DND-41 (cell line): ENCODE results near the gene RNF39.

Experiments
- ATAC-seq: fragments of 200-7000 bp; cut with Tn5 transposase; 3 replicates; pipeline ENCODE4 v1.9.1; 2021; ENCODE audit warnings: low read depth; ENCODE audit not compliant: insufficient read depth
- DNase-seq: peaks from one replicate; pipeline ENCODE4 v3.0.0-alpha.2; 2020
- H2AFZ ChIP-seq: 2 replicates; pipeline ENCODE4 v1.6.0; 2012; ENCODE audit warnings: low read depth, low read length
- H3K27ac ChIP-seq: 2 replicates; pipeline ENCODE4 v1.5.1; 2012; ENCODE audit warnings: low read length, inconsistent platforms
- H3K27me3 ChIP-seq: fragments of 200-600 bp; sonication (generic); 2 replicates; pipeline ENCODE4 v1.6.0; 2012; ENCODE audit warnings: low read length, mild to moderate bottlenecking, inconsistent platforms; ENCODE audit not compliant: insufficient read depth, poor library complexity
- H3K36me3 ChIP-seq: 2 replicates; pipeline ENCODE4 v1.5.1; 2012; ENCODE audit warnings: low read length, inconsistent platforms; ENCODE audit not compliant: insufficient read depth
- H3K4me1 ChIP-seq: 2 replicates; pipeline ENCODE4 v1.5.1; 2012; ENCODE audit warnings: mild to moderate bottlenecking, low read length; ENCODE audit not compliant: insufficient read depth
- H3K4me2 ChIP-seq: 2 replicates; pipeline ENCODE4 v1.6.0; 2012; ENCODE audit warnings: mild to moderate bottlenecking, moderate library complexity, low read length, inconsistent platforms; ENCODE audit not compliant: insufficient read depth
- H3K4me3 ChIP-seq, 2 experiments: fragments of 200-600 bp in 1 of 2; shearing (Covaris generic) in 1 of 2; 2 replicates each; pipeline ENCODE4 v1.5.1; 2012 to 2016; ENCODE audit warnings: inconsistent platforms in 2 of 2, low read length in 2 of 2, mild to moderate bottlenecking in 2 of 2, low read depth in 1 of 2, moderate library complexity in 1 of 2
- H3K79me2 ChIP-seq: 2 replicates; pipeline ENCODE4 v1.6.0; 2012; ENCODE audit warnings: low read length, inconsistent platforms; ENCODE audit not compliant: insufficient read depth
- H3K9ac ChIP-seq: 2 replicates; pipeline ENCODE4 v1.6.0; 2012; ENCODE audit warnings: low read depth, mild to moderate bottlenecking, inconsistent platforms, low read length, moderate library complexity
- H3K9me3 ChIP-seq: 2 replicates; pipeline ENCODE4 v1.5.1; 2012; ENCODE audit warnings: low read length, moderate library complexity, mild to moderate bottlenecking, inconsistent platforms; ENCODE audit not compliant: insufficient read depth, severe bottlenecking
- H4K20me1 ChIP-seq: 2 replicates; pipeline ENCODE4 v1.6.0; 2012; ENCODE audit warnings: low read length; ENCODE audit not compliant: insufficient read depth
- EZH2 ChIP-seq: IDR thresholded peaks from 3 replicates; pipeline ENCODE4 v1.6.1; 2012; ENCODE audit warnings: borderline replicate concordance, low read depth, mild to moderate bottlenecking, moderate library complexity, low read length, inconsistent platforms; ENCODE audit not compliant: severe bottlenecking
- TF ChIP-seq, protein P1 (sequence below): IDR thresholded peaks from 2 replicates; pipeline ENCODE4 v1.5.1; 2012; ENCODE audit warnings: borderline replicate concordance, low read length, moderate library complexity, mild to moderate bottlenecking; ENCODE audit not compliant: poor library complexity, severe bottlenecking; ENCODE audit errors: extremely low read depth

RNF39 gene

DNA sequence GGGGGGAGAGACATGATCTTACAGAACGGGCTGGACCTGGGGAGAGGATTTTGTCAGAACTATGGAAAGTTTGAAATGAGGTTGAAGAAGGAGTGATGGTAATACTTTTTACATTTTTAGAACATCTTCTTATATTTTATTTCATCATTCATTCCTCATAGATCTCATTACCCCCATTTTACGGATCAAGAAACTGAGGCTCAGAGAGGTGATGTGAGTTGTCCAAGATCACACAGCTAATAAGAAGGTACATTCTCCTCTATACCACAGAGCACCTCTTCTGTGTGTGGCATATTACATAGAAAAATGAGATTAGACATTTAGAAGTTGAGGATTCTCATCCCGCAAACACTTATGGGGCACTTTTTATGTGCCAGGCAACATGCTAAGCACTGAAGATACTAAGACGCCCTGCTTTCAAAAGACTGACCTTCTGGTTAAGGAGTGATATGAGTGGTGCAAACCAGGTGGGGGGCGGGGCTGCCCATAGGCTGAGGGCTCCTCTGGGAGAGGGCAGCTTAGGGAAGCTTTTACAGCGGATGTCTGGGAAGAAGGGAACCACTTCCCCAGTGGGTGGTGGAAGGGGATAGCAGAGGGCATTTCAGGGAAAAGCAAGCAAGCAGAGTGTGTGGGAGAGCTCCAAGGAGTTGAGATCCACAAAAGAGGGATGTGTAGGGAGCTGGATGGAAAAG, 17.4 kb upstream of the RNF39 start:
- H2AFZ ChIP-seq: no peak overlapping the region
- H3K9me3 ChIP-seq: no peaks in the 10 kb centered on the region
- no peak overlapping the region for H3K9ac ChIP-seq
- no peaks in the 10 kb centered on the region for H3K79me2 ChIP-seq
- no peak overlapping the region for H3K4me2 ChIP-seq
- TF ChIP-seq, protein P1, sequence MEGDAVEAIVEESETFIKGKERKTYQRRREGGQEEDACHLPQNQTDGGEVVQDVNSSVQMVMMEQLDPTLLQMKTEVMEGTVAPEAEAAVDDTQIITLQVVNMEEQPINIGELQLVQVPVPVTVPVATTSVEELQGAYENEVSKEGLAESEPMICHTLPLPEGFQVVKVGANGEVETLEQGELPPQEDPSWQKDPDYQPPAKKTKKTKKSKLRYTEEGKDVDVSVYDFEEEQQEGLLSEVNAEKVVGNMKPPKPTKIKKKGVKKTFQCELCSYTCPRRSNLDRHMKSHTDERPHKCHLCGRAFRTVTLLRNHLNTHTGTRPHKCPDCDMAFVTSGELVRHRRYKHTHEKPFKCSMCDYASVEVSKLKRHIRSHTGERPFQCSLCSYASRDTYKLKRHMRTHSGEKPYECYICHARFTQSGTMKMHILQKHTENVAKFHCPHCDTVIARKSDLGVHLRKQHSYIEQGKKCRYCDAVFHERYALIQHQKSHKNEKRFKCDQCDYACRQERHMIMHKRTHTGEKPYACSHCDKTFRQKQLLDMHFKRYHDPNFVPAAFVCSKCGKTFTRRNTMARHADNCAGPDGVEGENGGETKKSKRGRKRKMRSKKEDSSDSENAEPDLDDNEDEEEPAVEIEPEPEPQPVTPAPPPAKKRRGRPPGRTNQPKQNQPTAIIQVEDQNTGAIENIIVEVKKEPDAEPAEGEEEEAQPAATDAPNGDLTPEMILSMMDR: no peak
- no peak for TF ChIP-seq EZH2
- no peak overlapping the region for H3K27ac ChIP-seq
- H3K36me3 ChIP-seq: no peaks in the 10 kb centered on the region
- no peaks in the 10 kb centered on the region for H4K20me1 ChIP-seq
- no peak for ATAC-seq
- no peak for DNase-seq
- no peaks in the 10 kb centered on the region for H3K4me1 ChIP-seq
- no peak overlapping the region for H3K4me3 ChIP-seq
- H3K27me3 ChIP-seq: peaks cover 49% of the 10 kb centered on the region

DNA sequence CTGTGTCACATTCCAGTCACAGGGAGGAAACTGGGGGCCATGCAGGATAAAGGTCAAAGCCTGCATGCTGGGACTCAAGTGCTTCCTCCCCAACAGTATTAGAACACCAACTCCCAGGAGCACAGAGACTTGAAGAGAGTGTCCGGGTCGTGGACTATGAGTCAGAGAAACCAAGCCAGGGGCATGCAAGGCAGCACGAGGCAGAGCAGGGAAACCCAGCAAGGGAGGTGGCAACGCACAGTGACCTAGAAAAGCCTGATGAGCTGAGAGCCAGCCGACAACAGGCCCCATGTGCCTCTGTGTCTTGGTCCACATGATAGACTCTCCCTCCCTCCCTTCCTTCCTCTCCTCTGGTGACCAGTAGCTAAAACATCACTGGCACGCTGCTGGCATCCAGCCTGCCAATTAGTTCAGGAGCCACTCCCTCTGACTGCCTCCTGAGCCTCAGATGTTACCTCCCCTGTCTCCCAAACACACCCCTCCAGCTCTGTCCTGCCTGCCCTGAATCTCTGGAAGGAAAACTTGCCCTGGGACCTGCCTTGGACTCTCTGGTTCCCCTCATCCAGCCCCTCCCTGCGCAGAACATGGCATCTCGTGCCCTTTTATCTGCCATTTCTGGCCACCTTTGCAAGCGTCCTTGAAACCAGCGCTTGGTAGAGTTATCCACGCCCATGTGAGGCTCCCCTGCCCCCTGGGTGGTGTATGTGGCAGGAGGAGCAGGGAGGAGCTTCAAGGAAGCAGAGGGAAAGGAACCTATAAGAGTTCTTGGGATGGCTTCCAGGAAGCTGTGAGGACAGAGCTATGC, 16.2 kb upstream of the RNF39 start:
- peaks cover 39% of the 10 kb centered on the region for H3K27me3 ChIP-seq
- H3K27ac ChIP-seq: no peak overlapping the region
- H3K79me2 ChIP-seq: no peaks in the 10 kb centered on the region
- no peak overlapping the region for H3K9ac ChIP-seq
- DNase-seq (no peak), ATAC-seq (no peak)
- H4K20me1 ChIP-seq: no peaks in the 10 kb centered on the region
- no peaks in the 10 kb centered on the region for H3K4me1 ChIP-seq
- no peak overlapping the region for H2AFZ ChIP-seq
- no peaks in the 10 kb centered on the region for H3K36me3 ChIP-seq
- no peak overlapping the region for H3K4me3 ChIP-seq
- H3K4me2 ChIP-seq: no peak overlapping the region
- TF ChIP-seq EZH2: no peak
- TF ChIP-seq, protein P1: no peak
- no peaks in the 10 kb centered on the region for H3K9me3 ChIP-seq

DNA sequence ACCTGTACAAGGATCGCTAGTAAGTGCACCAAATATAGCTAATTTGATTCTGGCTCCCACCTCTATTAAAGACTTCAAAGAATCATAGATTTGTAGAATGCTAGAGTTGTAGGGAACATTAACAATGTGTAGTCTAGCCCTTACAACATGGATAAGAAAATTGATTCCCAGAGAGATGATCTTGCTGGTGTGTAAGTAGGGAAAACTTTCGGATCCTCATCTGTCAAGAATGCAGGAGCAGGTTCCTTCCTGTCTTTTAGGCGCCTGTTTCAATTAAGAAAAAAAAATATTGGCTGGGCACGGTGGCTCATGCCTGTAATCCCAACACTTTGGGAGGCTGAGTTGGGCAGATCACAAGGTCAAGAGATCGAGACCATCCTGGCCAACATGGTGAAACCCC, 12.3 kb upstream of the RNF39 start:
- Histone ChIP-seq H3K27ac (no peak overlapping the region), H3K36me3 (no peaks in the 10 kb centered on the region), H3K4me3 (no peak overlapping the region), H3K9me3 (no peaks in the 10 kb centered on the region), H3K27me3 (peaks cover 10% of the 10 kb centered on the region), H3K9ac (no peak overlapping the region), H2AFZ (no peak overlapping the region), H3K4me2 (no peak overlapping the region), H3K79me2 (no peaks in the 10 kb centered on the region), H3K4me1 (no peaks in the 10 kb centered on the region), H4K20me1 (no peaks in the 10 kb centered on the region)
- DNase-seq (no peak), ATAC-seq (no peak)
- TF ChIP-seq EZH2: no peak
- TF ChIP-seq, protein P1: no peak
